Ascending aorta (tissue), 2 donors: ENCODE measurements around the gene BST2. TPM values are rescaled to one million over a fixed set of nuclear protein-coding genes. Genes with fewer than 3 reads are reported as not detected.

Experiments used
- DNase-seq, 2 donors: peaks; one replicate each; pipeline ENCODE4 v3.0.0-alpha.2; 2019; ENCODE audit warnings: low spot score in 2 of 2
- H3K27ac ChIP-seq, 2 donors: fragments of 200-600 bp; sonication (generic); one replicate each; pipeline ENCODE4 v1.5.1; 2016 to 2017; ENCODE audit warnings: mild to moderate bottlenecking in 1 of 2
- H3K27me3 ChIP-seq: fragments of 200-600 bp; sonication (generic); one replicate; pipeline ENCODE4 v1.5.1; 2017
- H3K36me3 ChIP-seq, 2 donors: fragments of 200-600 bp; sonication (generic); one replicate each; pipeline ENCODE4 v1.5.1; 2016
- H3K4me1 ChIP-seq, 2 donors: fragments of 200-600 bp; sonication (generic); one replicate each; pipeline ENCODE4 v1.5.1; 2016 to 2017; ENCODE audit warnings: mild to moderate bottlenecking in 1 of 2
- H3K4me3 ChIP-seq, 2 donors: fragments of 200-600 bp; sonication (generic); one replicate each; pipeline ENCODE4 v1.5.1; 2016 to 2017; ENCODE audit warnings: mild to moderate bottlenecking in 1 of 2
- H3K9me3 ChIP-seq, 2 donors: fragments of 200-600 bp; sonication (generic); one replicate each; pipeline ENCODE4 v1.5.1; 2016
- CTCF ChIP-seq, 3 experiments: fragments of 200-600 bp in 2 of 3; fragments of 450-650 bp in 1 of 3; sonication (generic) in 2 of 3; IDR thresholded peaks; one replicate each; pipeline ENCODE4 v1.5.1; 2016 to 2019; ENCODE audit warnings: antibody characterized with exemption in 3 of 3, mild to moderate bottlenecking in 1 of 3, moderate library complexity in 1 of 3
- intact Hi-C: fragments of 100-400 bp; cut with DNase I; formaldehyde crosslinking; loops from one replicate; pipeline ENCODE4 v1.15.1; 2023
- total RNA-seq: library from RNA; depleted of rRNA; stranded (reverse); fragments of >200 nt; gene quantifications from one replicate; pipeline ENCODE4 v1.1.0, GENCODE V29; 2016

The BST2 gene
- total RNA-seq, 1 donor from 2014 or later = 151 TPM

GRCh38 chr19:17435218-17435617, 29.8 kb upstream of the BST2 start:
- H3K4me1 ChIP-seq = no peaks in the 10 kb centered on the region
- no peak overlapping the region for H3K4me3 ChIP-seq
- no peaks in the 10 kb centered on the region for H3K27me3 ChIP-seq
- no peaks in the 10 kb centered on the region for H3K36me3 ChIP-seq
- H3K9me3 ChIP-seq = no peaks in the 10 kb centered on the region
- no peak for DNase-seq
- no peak for TF ChIP-seq CTCF (IDR thresholded peaks at IDR 0.05)
- no peak overlapping the region for H3K27ac ChIP-seq
- intact Hi-C loops = no loop called here

GRCh38 chr19:17431417-17431816, 26.0 kb upstream of the BST2 start:
- H3K9me3 ChIP-seq = no peaks in the 10 kb centered on the region
- H3K27me3 ChIP-seq = no peaks in the 10 kb centered on the region
- H3K27ac ChIP-seq = no peak overlapping the region
- no peak for DNase-seq
- H3K4me1 ChIP-seq = no peaks in the 10 kb centered on the region
- intact Hi-C loops = no loop called here
- H3K36me3 ChIP-seq = no peaks in the 10 kb centered on the region
- TF ChIP-seq CTCF (IDR thresholded peaks at IDR 0.05) = no peak
- H3K4me3 ChIP-seq = no peak overlapping the region

- Histone ChIP-seq H3K9me3 (no peaks in the 10 kb centered on the region), H3K27ac (no peak overlapping the region), H3K4me1 (no peaks in the 10 kb centered on the region), H3K36me3 (no peaks in the 10 kb centered on the region), H3K4me3 (no peak overlapping the region), H3K27me3 (no peaks in the 10 kb centered on the region)
- intact Hi-C loops = no loop called here
- DNase-seq = no peak
- TF ChIP-seq CTCF (IDR thresholded peaks at IDR 0.05) = no peak
Observed at GRCh38 chr19:17429641-17430113, 24.2 kb upstream of the BST2 start.

- DNase-seq = no peak
- peak in 2 of 3 experiments; percentile 5 to 52 for TF ChIP-seq CTCF (IDR thresholded peaks at IDR 0.05)
- intact Hi-C loops = no loop called here
- Histone ChIP-seq H3K4me3 (no peak overlapping the region), H3K4me1 (peaks cover 0 to 6% of the 10 kb centered on the region in 2 donors), H3K27me3 (no peaks in the 10 kb centered on the region), H3K9me3 (no peaks in the 10 kb centered on the region), H3K27ac (no peak overlapping the region), H3K36me3 (peaks cover 0 to 3% of the 10 kb centered on the region in 2 donors)
Observed at GRCh38 chr19:17424743-17425365, 19.4 kb upstream of the BST2 start.

GRCh38 chr19:17423429-17424208, 18.2 kb upstream of the BST2 start:
- Histone ChIP-seq H3K4me1 (peaks cover 5 to 6% of the 10 kb centered on the region in 2 donors), H3K27me3 (no peaks in the 10 kb centered on the region), H3K36me3 (peaks cover 0 to 3% of the 10 kb centered on the region in 2 donors), H3K27ac (no peak overlapping the region), H3K9me3 (no peaks in the 10 kb centered on the region), H3K4me3 (no peak overlapping the region)
- intact Hi-C loops = no loop called here
- no peak for TF ChIP-seq CTCF (IDR thresholded peaks at IDR 0.05)
- no peak for DNase-seq
